Stimulated activated CD4-positive, alpha-beta T cell treated with anti-CD3 and anti-CD28 coated beads, Interleukin-4, amount 100 ng/mL, for 24 hours (primary cell): ENCODE data around the gene NHERF1.

Source experiments
- DNase-seq: peaks from one replicate; pipeline ENCODE4 v3.0.0-alpha.2; 2020

Gene NHERF1

GRCh38 chr17:74769856-74770497, 21.5 kb downstream of the NHERF1 start:
- no peak for DNase-seq

- peak; percentile 75 for DNase-seq
Measured at GRCh38 chr17:74770498-74771318, 22.3 kb downstream of the NHERF1 start.

- no peak for DNase-seq
Measured at GRCh38 chr17:74771319-74771914, 23.0 kb downstream of the NHERF1 start.

GRCh38 chr17:74772053-74772452, 23.6 kb downstream of the NHERF1 start:
- DNase-seq, result no peak

GRCh38 chr17:74773414-74773813, 25.0 kb downstream of the NHERF1 start:
- no peak for DNase-seq

GRCh38 chr17:74773871-74774286, 25.5 kb downstream of the NHERF1 start:
- no peak for DNase-seq

GRCh38 chr17:74775409-74776043, 27.1 kb downstream of the NHERF1 start:
- no peak for DNase-seq

- DNase-seq, result peak; percentile 99
Measured at GRCh38 chr17:74776044-74776962, 27.9 kb downstream of the NHERF1 start, which contains the start of gene NAT9. Gene NAT9, minus strand, starts transcription at chr17:74776345. Its CDS starts 647 bp downstream, at chr17:74775698.

GRCh38 chr17:74776990-74777389, 28.6 kb downstream of the NHERF1 start:
- DNase-seq, result no peak

GRCh38 chr17:74777901-74778515, 29.6 kb downstream of the NHERF1 start:
- no peak for DNase-seq

GRCh38 chr17:74778960-74779359, 30.5 kb downstream of the NHERF1 start:
- no peak for DNase-seq

GRCh38 chr17:74779501-74779900, 31.1 kb downstream of the NHERF1 start:
- peak; percentile 26 for DNase-seq

GRCh38 chr17:74779948-74780400, 31.5 kb downstream of the NHERF1 start:
- DNase-seq, result peak; percentile 67

GRCh38 chr17:74780443-74781238, 32.2 kb downstream of the NHERF1 start:
- no peak for DNase-seq

GRCh38 chr17:74782571-74782970, 34.1 kb downstream of the NHERF1 start:
- no peak for DNase-seq

GRCh38 chr17:74784125-74784810, 35.8 kb downstream of the NHERF1 start:
- DNase-seq, result no peak

- peak; percentile 42 for DNase-seq
Measured at GRCh38 chr17:74785096-74785980, 36.9 kb downstream of the NHERF1 start.

- no peak for DNase-seq
Measured at GRCh38 chr17:74785981-74786360, 37.5 kb downstream of the NHERF1 start.

GRCh38 chr17:74786431-74787055, 38.1 kb downstream of the NHERF1 start:
- no peak for DNase-seq
